K562 (cell line): ENCODE results near the gene KIN. TPM values are rescaled to one million over a fixed set of nuclear protein-coding genes. Genes with fewer than 3 reads are reported as not detected.

Source experiments
- ATAC-seq: fragments of 200-7000 bp; cut with Tn5 transposase; 3 replicates; pipeline ENCODE4 v1.9.1; 2020; ENCODE audit warnings: moderate library complexity
- BruUV-seq: library from RNA; stranded (reverse); fragments of 400-500 nt; replicated peaks from 2 replicates; lab custom pipeline; 2021; lab: Mats Ljungman, UMichigan
- CTCF ChIA-PET: fragments of 300-600 bp; formaldehyde crosslinking; extraction: SDS; loops from one replicate; lab custom pipeline; 2021; ENCODE audit warnings: low intra/inter-chr PET ratio; lab: Yijun Ruan, JAX
- POLR2A ChIA-PET: fragments of 300-600, 350-650 bp; sonication (Branson Sonifier 250); formaldehyde crosslinking; extraction: SDS; loops from one replicate; lab custom pipeline; 2021; ENCODE audit warnings: antibody characterized with exemption, inconsistent platforms; lab: Yijun Ruan, JAX
- DNase-seq, 4 experiments: peaks; one replicate each; pipeline versions ENCODE4 v3.0.0 to v3.0.0-alpha.2; 2011 to 2018; ENCODE audit warnings: low spot score in 3 of 4, mixed read lengths in 3 of 4; ENCODE audit errors: extremely low read depth in 1 of 4
- FAIRE-seq: peaks from 2 replicates; lab custom pipeline; 2011; peaks lifted over from hg19 to GRCh38; lab: Jason Lieb, UNC
- H2AFZ ChIP-seq: 2 replicates; pipeline ENCODE4 v1.6.0; 2011; ENCODE audit warnings: low read depth, low read length, control low read depth, inconsistent platforms
- H3K27ac ChIP-seq: fragments of 200-600 bp; 3 replicates; pipeline ENCODE4 v1.8.0; 2011; ENCODE audit warnings: low read depth, mild to moderate bottlenecking, control low read depth, inconsistent platforms, low read length, moderate library complexity, mixed read lengths; ENCODE audit errors: extremely low read depth
- H3K27me3 ChIP-seq, 2 experiments: fragments of 300-600 bp in 1 of 2; 2 replicates in 1 of 2; 3 replicates in 1 of 2; pipeline versions ENCODE4 v1.6.0 to v1.8.0; 2011; ENCODE audit warnings: inconsistent platforms in 2 of 2, low read length in 2 of 2, mild to moderate bottlenecking in 1 of 2, mixed read lengths in 1 of 2, moderate library complexity in 1 of 2; ENCODE audit not compliant: control insufficient read depth in 2 of 2, insufficient read depth in 2 of 2
- H3K36me3 ChIP-seq: fragments of 300-600 bp; 3 replicates; pipeline ENCODE4 v1.8.0; 2011; ENCODE audit warnings: mild to moderate bottlenecking, low read length, inconsistent platforms; ENCODE audit not compliant: control insufficient read depth, insufficient read depth
- H3K4me1 ChIP-seq, 2 experiments: fragments of 200-600 bp in 1 of 2; replicated peaks in 1 of 2; 2 replicates in 1 of 2; 3 replicates in 1 of 2; pipeline versions ENCODE4 v1.5.1 to v1.8.0; 2011; ENCODE audit warnings: inconsistent platforms in 2 of 2, low read length in 2 of 2, mild to moderate bottlenecking in 1 of 2, mixed read lengths in 1 of 2, moderate library complexity in 1 of 2; ENCODE audit not compliant: control insufficient read depth in 2 of 2, insufficient read depth in 2 of 2
- H3K4me2 ChIP-seq: 2 replicates; pipeline ENCODE4 v1.6.1; 2011; ENCODE audit warnings: low read length, control low read depth, inconsistent platforms, mixed read lengths; ENCODE audit not compliant: insufficient read depth
- H3K4me3 ChIP-seq: fragments of 200-600 bp; sonication (generic), shearing (Covaris generic); 2 replicates; pipeline ENCODE4 v1.5.1; 2016; ENCODE audit warnings: control low read depth, inconsistent platforms
- H3K79me2 ChIP-seq: fragments of 200-600 bp; 3 replicates; pipeline ENCODE4 v1.8.0; 2011; ENCODE audit warnings: low read length, inconsistent platforms; ENCODE audit not compliant: control insufficient read depth, insufficient read depth
- H3K9ac ChIP-seq, 2 experiments: 2 replicates each; pipeline versions ENCODE4 v1.6.0 to v1.6.1; 2011; ENCODE audit warnings: low read depth in 2 of 2, low read length in 2 of 2, control low read depth in 1 of 2, inconsistent platforms in 1 of 2, mild to moderate bottlenecking in 1 of 2, mixed read lengths in 1 of 2; ENCODE audit not compliant: insufficient read depth in 1 of 2
- H3K9me1 ChIP-seq: one replicate; pipeline ENCODE4 v1.6.0; 2011; ENCODE audit warnings: inconsistent platforms, mild to moderate bottlenecking, low read length, moderate library complexity; ENCODE audit not compliant: control insufficient read depth, insufficient read depth
- H3K9me3 ChIP-seq: replicated peaks from 2 replicates; pipeline ENCODE4 v1.5.1; 2011; ENCODE audit warnings: low read depth, low read length, inconsistent platforms; ENCODE audit not compliant: control insufficient read depth, insufficient read depth
- H4K20me1 ChIP-seq: replicated peaks from 2 replicates; pipeline ENCODE4 v1.6.1; 2011; ENCODE audit warnings: low read length, inconsistent platforms, mixed read lengths; ENCODE audit not compliant: control insufficient read depth, insufficient read depth
- ARID1B ChIP-seq: fragments of 450-650 bp; IDR thresholded peaks from 2 replicates; pipeline ENCODE4 v1.6.1; 2016; ENCODE audit warnings: antibody characterized with exemption, mild to moderate bottlenecking, inconsistent platforms
- C11orf30 ChIP-seq: fragments of 450-650 bp; IDR thresholded peaks from 2 replicates; pipeline ENCODE4 v1.6.1; 2016; ENCODE audit warnings: low read depth, mild to moderate bottlenecking
- CEBPZ ChIP-seq: fragments of 150-350 bp; IDR thresholded peaks from 2 replicates; pipeline ENCODE4 v1.6.1; 2014; ENCODE audit warnings: low read depth, mild to moderate bottlenecking, low read length, borderline replicate concordance
- CHD2 ChIP-seq: IDR thresholded peaks from 2 replicates; pipeline ENCODE4 v1.6.1; 2011; ENCODE audit warnings: low read depth, low read length
- CTCF ChIP-seq, 3 experiments: IDR thresholded peaks in 2 of 3; conservative IDR thresholded peaks in 1 of 3; 2 replicates each; pipeline ENCODE4 v1.5.1; 2011 to 2012; ENCODE audit warnings: low read length in 3 of 3, mild to moderate bottlenecking in 3 of 3, control low read depth in 2 of 3, improper control_type of control experiment in 1 of 3, inconsistent platforms in 1 of 3, low read depth in 1 of 3, mixed read lengths in 1 of 3, moderate library complexity in 1 of 3; ENCODE audit not compliant: insufficient read depth in 2 of 3
- MAFG ChIP-seq: fragments of 450-650 bp; conservative IDR thresholded peaks from 2 replicates; pipeline ENCODE4 v1.6.1; 2016; ENCODE audit warnings: missing genetic modification characterization, missing compliant biosample characterization
- MAFK ChIP-seq: IDR thresholded peaks from 2 replicates; pipeline ENCODE4 v1.6.1; 2011; ENCODE audit warnings: low read length, improper control_type of control experiment
- NFE2 ChIP-seq: IDR thresholded peaks from 2 replicates; pipeline ENCODE4 v1.6.1; 2014; ENCODE audit warnings: antibody characterized with exemption, low read depth
- PATZ1 ChIP-seq: fragments of 250-450 bp; sonication (Bioruptor Pico); IDR thresholded peaks from 2 replicates; pipeline ENCODE4 v1.5.0; 2020; ENCODE audit warnings: mild to moderate bottlenecking, borderline replicate concordance
- PHF8 ChIP-seq: fragments of 200-600 bp; sonication (generic); IDR thresholded peaks from 2 replicates; pipeline ENCODE4 v1.6.1; 2012; ENCODE audit warnings: mixed run types, mild to moderate bottlenecking, inconsistent platforms, low read length, moderate library complexity, borderline replicate concordance
- RAD21 ChIP-seq, 2 experiments: fragments of 250-450 bp in 1 of 2; fragments of 450-650 bp in 1 of 2; sonication (Bioruptor Pico) in 1 of 2; formaldehyde crosslinking in 1 of 2; IDR thresholded peaks in 1 of 2; conservative IDR thresholded peaks in 1 of 2; 2 replicates each; pipeline versions ENCODE4 v1.4.0 to v1.8.0; 2020 to 2022; ENCODE audit warnings: mild to moderate bottlenecking in 2 of 2, moderate library complexity in 1 of 2
- RFX1 ChIP-seq: fragments of 450-650 bp; IDR thresholded peaks from 2 replicates; pipeline ENCODE4 v1.6.1; 2016; ENCODE audit warnings: mild to moderate bottlenecking, moderate library complexity
- TRIM28 ChIP-seq: fragments of 450-650 bp; IDR thresholded peaks from 2 replicates; pipeline ENCODE4 v1.6.1; 2017
- ZFX ChIP-seq: sonication (generic); formaldehyde crosslinking; IDR thresholded peaks from 2 replicates; pipeline ENCODE4 v1.8.0; 2022; ENCODE audit warnings: mild to moderate bottlenecking, missing genetic modification reagents, moderate library complexity
- ZNF165 ChIP-seq: fragments of 250-450 bp; sonication (Bioruptor Pico); IDR thresholded peaks from 2 replicates; pipeline ENCODE4 v1.4.0; 2020; ENCODE audit warnings: borderline replicate concordance
- ZNF316 ChIP-seq: fragments of 450-650 bp; IDR thresholded peaks from 2 replicates; pipeline ENCODE4 v1.6.1; 2016
- WGBS: fragments of 100-300 bp; shearing (Covaris generic); methylation state at CpG from one replicate; pipeline ENCODE4 v1.1.6; 2016; ENCODE audit warnings: low coverage, mixed read lengths; ENCODE audit not compliant: insufficient coverage; ENCODE audit errors: missing lambda C conversion rate; 5-methylcytosine and 5-hydroxymethylcytosine counted together
- in situ Hi-C: fragments of 300-500 bp; cut with MboI; formaldehyde crosslinking; loops from 4 replicates; pipeline ENCODE4 v1.15.0; 2018; ENCODE audit warnings: inconsistent platforms, mixed read lengths
- intact Hi-C: fragments of 100-400 bp; cut with micrococcal nuclease; formaldehyde crosslinking; loops from 2 replicates; pipeline ENCODE4 v1.14.2; 2022
- polyA plus RNA-seq, 8 experiments: library from polyadenylated mRNA; depleted of rRNA in 4 of 8; stranded (reverse) in 5 of 8; unstranded in 3 of 8; fragments of >200 nt; fragmentation: Nextera tagmentation in 2 of 8; fragmentation: Illumina TruSeq in 1 of 8; extraction: Ambion mirVana in 2 of 8; extraction: Trizol in 1 of 8; gene quantifications; 2 replicates each; pipeline versions ENCODE4 v1.2.1 to v1.2.3, GENCODE V29; 2011 to 2014; ENCODE audit warnings: inconsistent platforms in 1 of 8, missing spikeins in 1 of 8
- total RNA-seq, 7 experiments: library from RNA; depleted of rRNA in 6 of 7; stranded (reverse); fragments of >200 nt in 6 of 7; fragmentation: Illumina TruSeq in 2 of 7; extraction: Trizol in 2 of 7; gene quantifications; 2 replicates each; pipeline versions ENCODE4 v1.2.1 to v1.2.3, GENCODE V29; 2011 to 2021; ENCODE audit warnings: low replicate concordance in 1 of 7

KIN gene
- total and polyA plus RNA-seq, 9 of the 15 experiments (the other 6 are each of a cell fraction or from before 2014, with no cell fraction given): 11.7 to 35.6 (median 16.0) TPM

GRCh38 chr10:7826971-7827370 lies 39.2 kb upstream of the KIN start:
- CTCF ChIA-PET: no interaction called here
- no peaks in the 10 kb centered on the region for H3K27me3 ChIP-seq
- H3K4me1 ChIP-seq: peaks cover 0 to 3% of the 10 kb centered on the region in 2 experiments; a peak in 2 of 5 replicates
- no peaks in the 10 kb centered on the region for H4K20me1 ChIP-seq
- intact Hi-C loops: no loop called here
- peak in 2 of 4 experiments; percentile 44 to 66 for DNase-seq
- in situ Hi-C loops: no loop called here
- H3K9me1 ChIP-seq: no peaks in the 10 kb centered on the region
- H3K79me2 ChIP-seq: peaks cover 17% of the 10 kb centered on the region; the same call in 2 of the 3 replicates
- peak; percentile 82 for FAIRE-seq
- H3K9ac ChIP-seq: no peak overlapping the region
- no peak overlapping the region for H3K4me2 ChIP-seq
- 38% methylated on average over 4 of the region's 4 CpGs for WGBS
- POLR2A ChIA-PET: interaction anchor here (1.8 kb wide), 1 partner anchor 9 kb away, joined by 9 read pairs; the partner anchor contains the start of gene TAF3
- no peak overlapping the region for H3K27ac ChIP-seq
- no peaks in the 10 kb centered on the region for H3K9me3 ChIP-seq
- no peak overlapping the region for H3K4me3 ChIP-seq
- H3K36me3 ChIP-seq: peaks cover 30% of the 10 kb centered on the region
- peak; percentile 96 for ATAC-seq
- H2AFZ ChIP-seq: no peak overlapping the region
- BruUV-seq: no TSS peak
- TF ChIP-seq NFE2 (peak; percentile 87), CEBPZ (no peak), ARID1B (no peak), ZNF316 (peak; percentile 64; the same call in 1 of the 2 replicates), CHD2 (no peak), RAD21 (CRISPR knock-in tag; conservative IDR thresholded peaks at IDR 0.05 in 1 of 2, IDR thresholded peaks at IDR 0.05 in 1 of 2) (0 out of 4 replicates have a peak, but pooled peaks of 1 of the 2 experiments have one; percentile 10), ZNF165 (CRISPR knock-in tag) (no peak), PATZ1 (CRISPR knock-in tag) (no peak), CTCF (IDR thresholded peaks at IDR 0.05 in 2 of 3, conservative IDR thresholded peaks at IDR 0.05 in 1 of 3; ENCODE audit: insufficient read depth in 2 of 3, low read depth in 1 of 3, low read length in 3 of 3) (peak in 2 of 3 experiments; percentile 26 to 48; a peak in 2 of 6 replicates), MAFK (peak; percentile 68), RFX1 (no peak), C11orf30 (peak; percentile 61), PHF8 (no peak), MAFG (tag) (peak; percentile 61), TRIM28 (0 out of 2 replicates have a peak, but pooled peaks have one; percentile 24), ZFX (no peak)
